ENCODE data around the gene CDH22. TPM values are rescaled to one million over a fixed set of nuclear protein-coding genes. Genes with fewer than 3 reads are reported as not detected.

The CDH22 gene
- total RNA-seq, 1 donor from 2014 or later = 0.35 TPM

- no peak for DNase-seq (ENCODE audit: low spot score)
These were observed 89.1 kb downstream of the CDH22 start for GRCh38 chr20:46219190-46219589.

- no peak for DNase-seq (ENCODE audit: low spot score)
These were observed 89.6 kb downstream of the CDH22 start for GRCh38 chr20:46218656-46219055.

- no peak for DNase-seq (ENCODE audit: low spot score)
These were observed 90.7 kb downstream of the CDH22 start for GRCh38 chr20:46217583-46217982.

- DNase-seq (ENCODE audit: low spot score) = no peak
These were observed 91.4 kb downstream of the CDH22 start for GRCh38 chr20:46216770-46217464.

DNA sequence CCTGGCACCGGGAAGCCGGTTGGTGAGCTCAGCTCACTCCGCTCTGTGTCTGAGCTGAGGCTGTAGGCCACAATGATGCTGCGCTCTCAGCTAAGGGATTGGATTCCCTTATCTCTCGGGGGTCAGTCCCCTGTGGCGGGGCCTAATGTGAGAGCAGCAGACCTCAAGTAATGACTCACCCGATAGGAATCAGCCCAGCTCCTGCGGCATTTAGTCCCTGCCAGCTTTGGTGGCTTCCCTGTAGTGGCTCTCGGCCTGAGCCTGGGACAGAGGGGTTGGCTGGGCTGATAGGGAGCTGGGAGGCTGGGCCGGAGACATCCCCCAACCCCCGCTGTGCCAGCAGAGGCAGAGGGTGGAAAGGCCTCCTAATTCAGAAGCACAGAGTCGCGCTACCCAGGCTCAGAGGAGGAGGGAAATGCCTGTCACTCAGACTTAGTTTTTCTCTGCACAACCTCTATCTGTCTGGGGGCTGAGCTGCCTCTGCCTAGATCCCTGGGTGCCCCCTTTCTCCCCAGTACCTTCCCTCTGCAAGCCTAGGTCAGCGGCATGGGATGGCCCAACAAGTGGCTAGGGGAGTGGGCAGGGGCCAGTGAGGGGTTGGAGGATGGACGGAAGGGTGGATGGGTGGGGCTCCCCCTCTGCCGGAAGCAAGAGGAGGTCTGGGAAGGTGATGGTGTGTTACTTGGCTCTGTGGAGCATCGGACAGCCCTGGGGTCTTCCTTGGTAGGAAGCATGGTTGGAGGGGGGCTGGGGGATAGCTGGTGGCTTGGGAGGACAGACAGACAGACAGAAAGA lies 92.2 kb downstream of the CDH22 start:
- DNase-seq (ENCODE audit: low spot score) = no peak

DNA sequence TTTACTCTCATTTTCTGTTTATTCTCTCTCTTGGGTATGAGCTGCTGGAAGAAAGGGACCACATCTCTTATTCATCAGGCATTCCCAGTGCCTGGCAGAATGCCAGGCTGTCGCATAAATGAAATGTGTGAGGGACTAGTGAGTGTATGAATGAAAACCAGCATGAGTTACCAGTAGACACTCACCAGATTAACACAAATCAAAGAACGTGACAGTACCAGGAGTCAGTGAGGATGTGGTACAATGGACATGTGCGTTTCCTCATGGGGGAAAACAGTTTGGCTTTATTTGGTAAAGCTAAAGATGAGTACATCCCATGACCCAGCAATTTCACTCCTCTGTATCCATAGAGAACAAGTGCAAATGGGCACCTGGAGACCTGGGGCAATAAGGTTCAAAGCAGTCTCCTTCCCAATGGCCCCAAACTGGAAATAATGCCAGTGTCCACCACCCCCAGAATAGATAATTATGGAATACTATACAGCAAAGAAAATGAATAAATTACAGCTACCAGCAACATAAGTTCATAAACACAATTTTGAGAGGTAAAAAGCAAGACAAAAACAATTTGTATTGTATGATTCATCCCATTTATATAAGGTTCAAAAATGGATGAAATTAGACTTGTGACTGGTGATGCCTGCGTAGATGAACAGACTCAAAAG lies 93.3 kb downstream of the CDH22 start:
- DNase-seq (ENCODE audit: low spot score) = no peak

DNA sequence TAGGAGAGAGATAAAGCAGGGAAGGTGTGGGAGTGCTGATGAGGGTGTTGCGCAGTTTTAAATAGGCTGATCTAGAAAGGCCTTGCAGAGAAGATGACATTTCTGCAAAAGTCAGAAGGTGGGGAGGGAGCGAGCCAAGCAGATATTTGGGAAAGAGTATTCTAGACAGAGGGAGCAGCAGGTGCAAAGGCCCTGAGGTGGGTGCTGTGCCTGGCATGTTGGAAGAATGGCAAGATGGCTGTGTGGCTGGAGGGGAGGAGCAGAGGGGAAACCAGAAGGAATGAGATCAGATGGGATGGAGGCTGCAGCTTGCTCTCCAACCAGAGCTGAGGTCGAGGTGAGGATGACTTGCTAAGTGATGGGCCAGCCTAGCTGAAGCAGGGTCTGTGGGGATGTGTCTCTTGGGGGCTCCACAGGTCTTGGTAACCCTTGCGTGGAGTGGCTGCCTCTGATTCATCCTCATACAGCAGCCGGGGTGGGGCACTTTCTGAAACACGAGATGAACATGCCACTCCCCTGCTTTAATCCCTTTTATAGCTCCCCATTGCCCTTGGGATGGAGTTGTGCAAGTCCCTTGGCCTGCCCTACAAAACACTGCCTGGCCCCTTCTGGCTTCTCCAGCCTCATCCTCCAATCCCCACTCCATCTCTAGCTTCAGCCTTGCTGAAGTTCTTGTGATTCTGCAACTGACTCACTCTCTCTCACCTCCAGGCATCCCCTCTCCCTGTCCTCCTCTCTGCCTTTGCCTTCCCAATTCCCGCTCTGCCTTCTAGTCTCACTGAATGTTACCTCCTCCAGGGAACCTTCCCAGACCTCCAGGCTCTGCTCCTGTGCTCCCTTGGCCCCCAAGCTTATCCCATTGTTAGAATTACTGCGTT lies 94.1 kb downstream of the CDH22 start:
- no peak for DNase-seq (ENCODE audit: low spot score)

DNA sequence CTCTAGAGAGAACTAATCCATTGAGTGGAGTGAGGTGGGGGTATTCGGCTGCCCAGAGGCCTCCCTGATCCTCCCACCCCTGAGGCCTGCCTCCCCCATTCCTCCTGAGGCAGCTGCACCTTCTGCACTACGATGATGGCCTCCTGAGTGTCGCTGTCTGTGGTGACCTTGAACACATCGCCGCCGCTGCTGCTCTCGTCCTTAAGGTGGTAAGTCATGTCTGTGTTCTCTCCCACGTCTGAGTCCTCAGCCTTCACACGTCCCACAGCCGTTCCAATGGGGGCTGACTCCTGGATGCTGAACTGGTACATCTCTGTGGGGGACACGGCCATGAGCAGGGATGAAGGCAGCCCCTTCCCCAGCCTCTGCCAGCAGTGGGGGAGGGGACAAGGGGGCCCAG lies 95.4 kb downstream of the CDH22 start:
- no peak for DNase-seq (ENCODE audit: low spot score)

- no peak for DNase-seq (ENCODE audit: low spot score)
These were observed 96.0 kb downstream of the CDH22 start for GRCh38 chr20:46212252-46212651.

GRCh38 chr20:46211331-46211722 lies 97.0 kb downstream of the CDH22 start:
- no peak for DNase-seq (ENCODE audit: low spot score)

- DNase-seq (ENCODE audit: low spot score) = no peak
These were observed 97.5 kb downstream of the CDH22 start for GRCh38 chr20:46210672-46211330.

GRCh38 chr20:46209930-46210671 lies 98.2 kb downstream of the CDH22 start:
- DNase-seq (ENCODE audit: low spot score) = no peak

DNA sequence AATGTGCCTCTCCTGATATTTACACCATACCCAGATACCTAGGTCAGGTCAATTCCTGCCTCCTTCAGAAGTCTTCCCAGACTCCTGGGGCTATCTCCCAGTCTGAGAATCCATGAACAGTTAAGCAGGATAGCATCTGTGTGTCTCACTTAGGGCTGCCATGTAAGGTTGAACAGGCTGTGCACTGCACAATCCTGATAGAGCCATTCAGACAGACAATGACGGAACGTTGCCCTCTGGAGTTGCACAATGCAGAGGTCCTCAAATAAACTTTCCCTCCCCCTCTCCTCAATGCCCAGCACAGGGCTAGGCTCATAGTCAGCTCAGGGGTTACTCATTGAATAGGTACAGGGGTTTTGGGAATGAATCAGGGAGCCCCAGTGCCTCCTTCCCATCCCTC lies 100.5 kb downstream of the CDH22 start:
- no peak for DNase-seq (ENCODE audit: low spot score)

DNA sequence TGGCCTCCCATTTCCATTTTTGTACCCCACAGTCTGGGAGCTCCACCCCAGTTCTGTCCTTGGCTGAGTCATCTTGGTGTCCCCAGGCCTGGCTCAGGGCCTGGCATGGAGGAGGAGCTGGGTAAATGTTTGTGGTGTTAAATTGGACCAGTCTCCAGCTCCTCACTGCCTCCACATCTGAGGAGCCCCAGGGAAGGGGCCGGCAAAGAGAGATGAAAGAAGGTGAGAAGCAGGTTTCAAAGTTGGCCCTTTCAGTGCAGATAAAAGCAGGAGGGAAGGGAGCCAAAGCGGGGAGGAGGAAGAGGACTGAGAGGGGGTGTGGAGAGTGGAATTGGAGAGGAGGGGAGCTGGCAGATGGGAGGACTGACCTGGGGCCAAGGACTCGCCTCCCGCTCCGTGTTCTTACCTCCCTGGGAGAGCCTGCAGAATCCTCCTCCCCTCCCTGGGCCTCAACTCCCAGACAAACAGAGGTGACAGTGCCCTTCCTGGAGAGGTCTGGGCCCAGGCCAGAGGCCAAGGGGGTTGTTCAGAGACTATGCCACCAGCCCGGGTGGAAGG lies 101.2 kb downstream of the CDH22 start:
- no peak for DNase-seq (ENCODE audit: low spot score)

DNA sequence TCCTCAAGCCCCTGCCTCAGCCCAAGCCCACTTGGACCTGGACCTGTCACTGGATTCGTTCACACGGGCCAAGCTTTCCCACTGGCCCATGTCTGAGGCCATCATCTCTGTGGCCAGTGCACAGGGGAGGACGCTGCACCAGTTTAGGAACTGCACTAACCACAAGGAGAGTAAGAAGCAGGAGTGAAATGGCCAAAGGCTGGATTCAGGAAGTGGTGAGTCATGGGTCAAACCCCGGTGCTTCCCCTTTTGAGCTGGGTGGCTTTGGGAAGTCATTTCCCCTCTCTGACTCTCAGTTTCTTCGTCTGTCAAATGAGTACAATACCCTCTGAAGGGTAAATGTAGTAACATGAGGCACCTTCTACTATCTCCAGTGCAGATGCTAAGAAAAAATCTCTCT lies 102.3 kb downstream of the CDH22 start:
- no peak for DNase-seq (ENCODE audit: low spot score)

- no peak for DNase-seq (ENCODE audit: low spot score)
These were observed 102.9 kb downstream of the CDH22 start for GRCh38 chr20:46205349-46205748.

GRCh38 chr20:46204594-46205186 lies 103.6 kb downstream of the CDH22 start:
- DNase-seq (ENCODE audit: low spot score) = no peak

GRCh38 chr20:46203510-46203837 lies 104.8 kb downstream of the CDH22 start:
- no peak for DNase-seq (ENCODE audit: low spot score)

DNA sequence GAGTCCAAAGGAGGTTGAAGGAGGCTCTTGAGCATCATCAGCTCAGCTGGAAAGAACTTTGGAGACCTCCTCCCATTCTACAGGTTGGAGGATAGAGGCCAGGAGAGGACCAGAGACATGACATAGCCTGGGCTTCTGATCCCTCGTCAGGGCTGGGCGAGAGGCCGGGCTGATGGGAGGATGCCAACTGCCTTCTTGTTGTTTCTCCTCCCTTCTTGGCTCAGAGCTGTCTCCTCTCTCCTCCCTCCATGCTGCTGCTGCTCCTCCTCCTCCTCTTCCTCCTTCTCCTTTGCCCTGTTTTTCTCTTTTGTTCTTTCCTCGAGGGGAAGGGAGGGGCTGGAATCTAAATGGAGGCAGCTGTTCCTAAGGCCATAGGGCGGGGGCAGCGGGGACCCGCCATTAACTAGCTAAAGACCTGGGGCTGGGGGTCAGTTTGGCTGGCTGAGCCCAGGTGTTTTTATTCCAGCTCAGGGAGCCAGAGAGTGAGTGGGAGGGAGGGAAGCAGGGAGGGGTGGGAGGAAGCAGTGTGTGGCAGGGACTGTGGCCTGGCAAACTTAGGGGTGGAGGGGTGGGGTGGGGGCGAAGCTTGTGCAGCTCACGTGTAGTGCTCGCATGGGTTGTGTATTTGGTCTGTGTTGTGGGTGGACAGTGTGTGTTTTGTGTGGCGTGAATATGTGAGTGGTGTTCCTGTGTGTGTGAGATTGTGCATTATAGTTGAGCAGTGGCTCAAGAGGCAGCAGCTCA lies 105.4 kb downstream of the CDH22 start:
- no peak for DNase-seq (ENCODE audit: low spot score)
